ENCODE measurements around the gene XYLT1. TPM values are rescaled to one million over a fixed set of nuclear protein-coding genes. Genes with fewer than 3 reads are reported as not detected.

XYLT1 gene
- total RNA-seq, 1 experiment from 2014 or later = 14.5 TPM

DNA sequence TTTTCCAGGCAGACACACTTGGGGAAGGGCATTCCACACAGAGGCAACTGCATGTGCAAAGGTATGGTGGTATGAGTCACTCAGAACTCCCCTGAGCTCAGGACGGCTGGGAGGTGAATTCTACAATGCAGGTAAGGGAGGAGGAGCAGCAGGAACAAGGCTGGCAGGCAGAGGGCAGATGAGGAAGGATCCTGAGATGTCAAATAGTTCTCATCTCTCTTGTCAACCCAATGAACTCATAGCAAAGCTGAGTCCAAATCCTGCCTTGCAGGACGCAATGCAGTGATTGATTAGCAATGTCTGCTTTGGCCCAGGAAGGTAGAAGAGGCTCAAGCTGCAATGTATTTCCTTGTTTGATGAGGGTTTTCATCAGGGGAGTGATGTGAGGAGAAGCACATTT, 243.5 kb downstream of the XYLT1 start:
- H3K27me3 ChIP-seq (ENCODE audit: insufficient read depth, low read length) = no peaks in the 10 kb centered on the region
- no peak overlapping the region for H2AK5ac ChIP-seq (ENCODE audit: insufficient read length, low read length)
- no peaks in the 10 kb centered on the region for H3K79me2 ChIP-seq (ENCODE audit: insufficient read depth, low read length)
- H4K20me1 ChIP-seq (ENCODE audit: control insufficient read depth, insufficient read depth, insufficient read length) = no peaks in the 10 kb centered on the region
- no peak overlapping the region for H3T11ph ChIP-seq (ENCODE audit: low read length)
- peak overlapping the region in 2 of 3 experiments; percentile 27 to 88; a peak in 5 of 7 replicates for H3K27ac Mint-ChIP-seq
- H3K23me2 ChIP-seq (ENCODE audit: insufficient read length, low read depth, low read length, poor library complexity, severe bottlenecking) = no peaks in the 10 kb centered on the region
- H3K9me3 Mint-ChIP-seq = no peaks in the 10 kb centered on the region; a peak in 1 of 5 replicates
- H3K4me3 Mint-ChIP-seq = no peak overlapping the region
- no peak overlapping the region for H3K18ac ChIP-seq (ENCODE audit: insufficient read length, low read depth, low read length)
- H2BK120ac ChIP-seq (ENCODE audit: low read depth, low read length, poor library complexity, severe bottlenecking) = no peak overlapping the region
- no peak overlapping the region for H2AFZ ChIP-seq (ENCODE audit: low read length)
- no peak overlapping the region for H3K56ac ChIP-seq (ENCODE audit: insufficient read length, low read depth, low read length)
- H3K14ac ChIP-seq (ENCODE audit: insufficient read depth, low read length) = no peak overlapping the region
- no peak overlapping the region for H4K5ac ChIP-seq (ENCODE audit: insufficient read length, low read depth, low read length)
- H2BK20ac ChIP-seq (ENCODE audit: low read depth, low read length, poor library complexity, severe bottlenecking) = no peak overlapping the region
- no peaks in the 10 kb centered on the region for H3K27me3 Mint-ChIP-seq (ENCODE audit: low read depth)
- H4K8ac ChIP-seq (replicated peaks; ENCODE audit: insufficient read length, low read depth, low read length) = no peak overlapping the region
- peak; percentile 66 for DNase-seq
- H4K91ac ChIP-seq (ENCODE audit: insufficient read length, low read depth, low read length) = no peak overlapping the region
- H3K4me1 Mint-ChIP-seq = peaks cover 19 to 20% of the 10 kb centered on the region in 2 experiments
- H3K9ac ChIP-seq (ENCODE audit: extremely low read depth, insufficient read length, low read length) = no peak overlapping the region
- TF ChIP-seq, protein P1, sequence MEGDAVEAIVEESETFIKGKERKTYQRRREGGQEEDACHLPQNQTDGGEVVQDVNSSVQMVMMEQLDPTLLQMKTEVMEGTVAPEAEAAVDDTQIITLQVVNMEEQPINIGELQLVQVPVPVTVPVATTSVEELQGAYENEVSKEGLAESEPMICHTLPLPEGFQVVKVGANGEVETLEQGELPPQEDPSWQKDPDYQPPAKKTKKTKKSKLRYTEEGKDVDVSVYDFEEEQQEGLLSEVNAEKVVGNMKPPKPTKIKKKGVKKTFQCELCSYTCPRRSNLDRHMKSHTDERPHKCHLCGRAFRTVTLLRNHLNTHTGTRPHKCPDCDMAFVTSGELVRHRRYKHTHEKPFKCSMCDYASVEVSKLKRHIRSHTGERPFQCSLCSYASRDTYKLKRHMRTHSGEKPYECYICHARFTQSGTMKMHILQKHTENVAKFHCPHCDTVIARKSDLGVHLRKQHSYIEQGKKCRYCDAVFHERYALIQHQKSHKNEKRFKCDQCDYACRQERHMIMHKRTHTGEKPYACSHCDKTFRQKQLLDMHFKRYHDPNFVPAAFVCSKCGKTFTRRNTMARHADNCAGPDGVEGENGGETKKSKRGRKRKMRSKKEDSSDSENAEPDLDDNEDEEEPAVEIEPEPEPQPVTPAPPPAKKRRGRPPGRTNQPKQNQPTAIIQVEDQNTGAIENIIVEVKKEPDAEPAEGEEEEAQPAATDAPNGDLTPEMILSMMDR (conservative IDR thresholded peaks at IDR 0.05) = peak; percentile 38; the same call in 2 of the 3 replicates
- no peak overlapping the region for H3K4me2 ChIP-seq (ENCODE audit: insufficient read depth, insufficient read length, low read length)
- peaks cover 8% of the 10 kb centered on the region; the same call in 1 of the 2 replicates for H3K4me1 ChIP-seq (ENCODE audit: insufficient read depth, low read length)
- WGBS (ENCODE audit: extremely low coverage, insufficient read length, low lambda C conversion rate) = no CpG with 5 or more reads among the region's 2 CpGs
- H3K79me1 ChIP-seq (ENCODE audit: insufficient read depth, low read depth, low read length, poor library complexity, severe bottlenecking) = no peaks in the 10 kb centered on the region
- no peak overlapping the region for H3K27ac ChIP-seq (ENCODE audit: insufficient read length, low read depth, low read length)
- H2BK12ac ChIP-seq (ENCODE audit: insufficient read length, low read depth, low read length) = no peak overlapping the region
- H3K36me3 Mint-ChIP-seq (ENCODE audit: insufficient read depth in 1 of 3, low read depth in 3 of 3) = no peaks in the 10 kb centered on the region; a peak in 2 of 7 replicates
- no peak overlapping the region for H3K4ac ChIP-seq (ENCODE audit: low read depth, low read length)
- H2BK5ac ChIP-seq (ENCODE audit: insufficient read length, low read length) = no peak overlapping the region
- no peak overlapping the region for H3K23ac ChIP-seq (ENCODE audit: insufficient read length, low read depth, low read length)
- H2BK15ac ChIP-seq (ENCODE audit: low read depth, low read length) = no peak overlapping the region
- H3K9me3 ChIP-seq (ENCODE audit: control insufficient read depth, low read depth, low read length) = no peaks in the 10 kb centered on the region

Data from H9 (cell line).